ENCODE measurements around the gene TSPAN32. TPM values are rescaled to one million over a fixed set of nuclear protein-coding genes. Genes with fewer than 3 reads are reported as not detected.
"Not testable (repeated sequence)": the region's sequence is repeated elsewhere in the genome, so short reads cannot be mapped to it uniquely, and the experiment has no call there.

The TSPAN32 gene
- total RNA-seq, 1 experiment from 2014 or later: not detected

DNA sequence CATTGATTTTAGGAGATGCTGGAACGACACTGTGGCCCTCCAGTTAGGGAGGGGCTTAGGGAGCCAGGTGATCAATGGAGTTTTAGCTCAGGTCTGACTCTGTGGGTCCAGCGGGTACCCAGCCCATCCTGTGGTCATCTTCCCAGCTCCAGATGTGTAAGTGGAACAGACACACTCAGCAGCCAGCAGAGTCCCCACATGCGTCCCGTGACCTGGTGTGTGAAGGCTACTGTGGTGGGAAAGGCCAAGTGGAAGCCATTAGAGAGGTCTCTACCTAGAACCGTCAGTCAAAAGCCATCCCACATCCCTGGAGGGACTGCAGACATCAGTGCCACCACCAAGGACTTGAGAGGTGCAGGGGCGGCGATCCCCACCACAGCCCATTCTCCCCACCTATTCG is 55.4 kb downstream of the TSPAN32 start:
- ChIA-PET CTCF (interaction anchor here (0.6 kb wide), 1 partner anchor 174 kb away, joined by 3 read pairs; no protein-coding TSS in a partner anchor), POLR2A (no interaction called here)
- no peak for DNase-seq (ENCODE audit: unreplicated experiment)
- BruUV-seq (replicated peaks): no TSS peak
- no peak overlapping the region for H3K27ac Mint-ChIP-seq (ENCODE audit: low read depth, unreplicated experiment)
- H3K4me3 Mint-ChIP-seq (ENCODE audit: unreplicated experiment): no peak overlapping the region
- no peaks in the 10 kb centered on the region for H3K36me3 Mint-ChIP-seq (ENCODE audit: insufficient read depth, unreplicated experiment)
- intact Hi-C loops (cut with micrococcal nuclease): no loop called here
- TF ChIP-seq, protein P1, sequence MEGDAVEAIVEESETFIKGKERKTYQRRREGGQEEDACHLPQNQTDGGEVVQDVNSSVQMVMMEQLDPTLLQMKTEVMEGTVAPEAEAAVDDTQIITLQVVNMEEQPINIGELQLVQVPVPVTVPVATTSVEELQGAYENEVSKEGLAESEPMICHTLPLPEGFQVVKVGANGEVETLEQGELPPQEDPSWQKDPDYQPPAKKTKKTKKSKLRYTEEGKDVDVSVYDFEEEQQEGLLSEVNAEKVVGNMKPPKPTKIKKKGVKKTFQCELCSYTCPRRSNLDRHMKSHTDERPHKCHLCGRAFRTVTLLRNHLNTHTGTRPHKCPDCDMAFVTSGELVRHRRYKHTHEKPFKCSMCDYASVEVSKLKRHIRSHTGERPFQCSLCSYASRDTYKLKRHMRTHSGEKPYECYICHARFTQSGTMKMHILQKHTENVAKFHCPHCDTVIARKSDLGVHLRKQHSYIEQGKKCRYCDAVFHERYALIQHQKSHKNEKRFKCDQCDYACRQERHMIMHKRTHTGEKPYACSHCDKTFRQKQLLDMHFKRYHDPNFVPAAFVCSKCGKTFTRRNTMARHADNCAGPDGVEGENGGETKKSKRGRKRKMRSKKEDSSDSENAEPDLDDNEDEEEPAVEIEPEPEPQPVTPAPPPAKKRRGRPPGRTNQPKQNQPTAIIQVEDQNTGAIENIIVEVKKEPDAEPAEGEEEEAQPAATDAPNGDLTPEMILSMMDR (IDR thresholded peaks at IDR 0.05; ENCODE audit: unreplicated experiment): no peak
- H3K4me1 Mint-ChIP-seq (ENCODE audit: insufficient read depth, unreplicated experiment): peaks cover 7% of the 10 kb centered on the region
- peaks cover 8% of the 10 kb centered on the region for H3K27me3 Mint-ChIP-seq (ENCODE audit: insufficient read depth, unreplicated experiment)
- H3K9me3 Mint-ChIP-seq (ENCODE audit: unreplicated experiment): no peaks in the 10 kb centered on the region

DNA sequence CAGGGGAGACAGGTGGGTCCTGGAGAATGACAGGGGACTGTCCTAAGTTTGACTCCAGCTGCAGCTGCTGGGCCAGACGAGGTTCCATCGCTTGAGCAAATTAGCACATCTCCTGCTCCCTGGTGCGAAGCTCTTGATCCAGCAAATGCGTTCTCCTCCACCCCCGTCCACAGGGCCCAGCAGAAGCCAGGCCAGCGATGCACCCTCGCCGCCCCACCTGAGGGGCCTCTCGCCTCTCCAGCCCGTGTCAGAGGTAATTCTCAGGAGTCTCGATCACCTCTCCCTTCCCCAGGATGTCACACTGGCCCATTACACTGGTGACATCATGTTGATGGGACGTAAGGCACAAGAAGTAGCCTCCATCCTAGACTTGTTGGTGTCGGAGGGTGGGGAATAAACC is 55.8 kb downstream of the TSPAN32 start:
- ChIA-PET CTCF (interaction anchor here (0.6 kb wide), 1 partner anchor 173 kb away, joined by 3 read pairs; no protein-coding TSS in a partner anchor), POLR2A (interaction anchor here (0.6 kb wide), 1 partner anchor 190 kb away, joined by 3 read pairs; no protein-coding TSS in a partner anchor)
- DNase-seq (ENCODE audit: unreplicated experiment); H3K4me1 Mint-ChIP-seq (ENCODE audit: insufficient read depth, unreplicated experiment); H3K27ac Mint-ChIP-seq (ENCODE audit: low read depth, unreplicated experiment); H3K36me3 Mint-ChIP-seq (ENCODE audit: insufficient read depth, unreplicated experiment); H3K9me3 Mint-ChIP-seq (ENCODE audit: unreplicated experiment); H3K4me3 Mint-ChIP-seq (ENCODE audit: unreplicated experiment); BruUV-seq (replicated peaks); intact Hi-C loops (cut with micrococcal nuclease): not testable (repeated sequence)
- H3K27me3 Mint-ChIP-seq (ENCODE audit: insufficient read depth, unreplicated experiment): peaks cover 12% of the 10 kb centered on the region

DNA sequence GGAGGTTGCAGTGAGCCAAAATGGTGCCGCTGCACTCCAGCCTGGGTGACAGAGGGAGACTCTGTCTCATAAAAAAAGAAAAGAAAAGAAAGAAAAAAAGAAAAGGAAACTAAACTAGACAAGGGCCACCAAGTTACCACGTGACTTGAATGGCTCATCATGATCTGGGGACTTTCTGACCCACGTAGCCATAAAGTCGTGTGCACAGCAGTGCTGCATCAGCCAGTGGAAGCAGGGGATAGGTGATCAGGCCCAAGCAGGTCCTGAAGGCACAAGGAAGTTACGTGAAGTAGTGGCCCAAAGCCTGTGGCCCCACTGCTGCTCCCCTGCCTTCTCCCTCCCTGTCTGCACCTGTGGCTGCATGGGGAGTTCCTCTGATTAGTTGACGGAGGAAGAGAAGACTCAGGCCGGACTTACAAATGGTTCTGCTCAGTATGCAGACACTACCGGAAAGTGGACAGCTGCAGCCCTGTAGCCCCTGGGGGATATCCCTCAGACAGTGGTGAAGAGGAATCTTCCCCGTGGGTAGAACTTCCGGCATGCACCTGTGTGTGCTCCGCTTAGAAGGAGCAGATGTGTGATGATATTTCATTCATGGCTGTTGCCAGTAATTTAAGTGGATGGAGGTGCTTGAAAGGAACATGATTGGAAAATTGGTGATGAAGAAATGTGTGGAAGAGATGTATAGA is 57.1 kb downstream of the TSPAN32 start:
- DNase-seq (ENCODE audit: unreplicated experiment): no peak
- no TSS peak for BruUV-seq (replicated peaks)
- CTCF ChIA-PET: interaction anchor here (0.7 kb wide), 1 partner anchor 11 kb away, joined by 4 read pairs; no protein-coding TSS in a partner anchor
- no peak overlapping the region for H3K4me3 Mint-ChIP-seq (ENCODE audit: unreplicated experiment)
- no peaks in the 10 kb centered on the region for H3K9me3 Mint-ChIP-seq (ENCODE audit: unreplicated experiment)
- intact Hi-C loops (cut with micrococcal nuclease): no loop called here
- H3K36me3 Mint-ChIP-seq (ENCODE audit: insufficient read depth, unreplicated experiment): no peaks in the 10 kb centered on the region
- POLR2A ChIA-PET: interaction anchor here (0.7 to 1.6 kb wide), 2 partner anchors 13 to 19 kb away, joined by 3 to 4 read pairs; no protein-coding TSS in a partner anchor
- no peak overlapping the region for H3K27ac Mint-ChIP-seq (ENCODE audit: low read depth, unreplicated experiment)
- H3K4me1 Mint-ChIP-seq (ENCODE audit: insufficient read depth, unreplicated experiment): peaks cover 7% of the 10 kb centered on the region
- TF ChIP-seq, protein P1 (IDR thresholded peaks at IDR 0.05; ENCODE audit: unreplicated experiment): no peak
- peaks cover 24% of the 10 kb centered on the region for H3K27me3 Mint-ChIP-seq (ENCODE audit: insufficient read depth, unreplicated experiment)

DNA sequence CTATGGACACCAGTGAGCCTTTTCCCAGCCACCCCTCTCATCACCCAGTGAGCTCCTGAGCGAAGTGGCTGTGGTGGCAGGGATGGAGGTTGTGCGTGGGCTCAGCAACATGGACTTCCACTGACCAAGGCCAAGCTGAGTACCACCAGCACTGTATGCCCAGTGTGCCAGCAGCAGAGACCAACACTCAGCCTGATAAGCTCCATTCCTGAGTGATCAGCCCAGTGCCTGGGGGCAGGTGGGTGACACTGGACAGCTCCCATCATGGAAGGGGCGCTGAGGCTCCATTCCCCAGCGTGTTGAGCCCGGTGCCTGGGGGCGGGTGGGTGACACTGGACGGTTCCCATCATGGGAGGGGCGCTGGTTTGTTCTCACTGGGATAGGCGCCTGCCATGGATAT is 57.7 kb downstream of the TSPAN32 start:
- Mint-ChIP-seq H3K27me3 (ENCODE audit: insufficient read depth, unreplicated experiment) (peaks cover 26% of the 10 kb centered on the region), H3K9me3 (ENCODE audit: unreplicated experiment) (no peaks in the 10 kb centered on the region), H3K27ac (ENCODE audit: low read depth, unreplicated experiment) (no peak overlapping the region), H3K4me1 (ENCODE audit: insufficient read depth, unreplicated experiment) (peaks cover 7% of the 10 kb centered on the region), H3K4me3 (ENCODE audit: unreplicated experiment) (no peak overlapping the region), H3K36me3 (ENCODE audit: insufficient read depth, unreplicated experiment) (no peaks in the 10 kb centered on the region)
- ChIA-PET CTCF (interaction anchor here (0.7 kb wide), 1 partner anchor 10 kb away, joined by 4 read pairs; no protein-coding TSS in a partner anchor), POLR2A (interaction anchor here (1.6 kb wide), 1 partner anchor 18 kb away, joined by 4 read pairs; no protein-coding TSS in a partner anchor)
- no TSS peak for BruUV-seq (replicated peaks)
- intact Hi-C loops (cut with micrococcal nuclease): no loop called here
- DNase-seq (ENCODE audit: unreplicated experiment): no peak
- TF ChIP-seq, protein P1 (IDR thresholded peaks at IDR 0.05; ENCODE audit: unreplicated experiment): no peak
